ENCODE results near the gene SLC13A3. TPM values are rescaled to one million over a fixed set of nuclear protein-coding genes. Genes with fewer than 3 reads are reported as not detected.

The SLC13A3 gene
- total RNA-seq, 1 donor from 2014 or later, result 18.8 TPM

- DNase-seq (ENCODE audit: low spot score in 2 of 2, unreplicated experiment in 2 of 2), result no peak
- no peaks in the 10 kb centered on the region for H3K4me1 Mint-ChIP-seq
Observed at GRCh38 chr20:46610145-46610544, 41.1 kb downstream of the SLC13A3 start.

GRCh38 chr20:46609043-46609442 is 42.2 kb downstream of the SLC13A3 start:
- Mint-ChIP-seq H3K27me3 (ENCODE audit: low read depth) (no peaks in the 10 kb centered on the region), H3K27ac (no peak overlapping the region), H3K36me3 (peaks cover 14% of the 10 kb centered on the region), H3K4me1 (no peaks in the 10 kb centered on the region), H3K4me3 (no peak overlapping the region), H3K9me3 (peaks cover 11% of the 10 kb centered on the region)
- no peak for DNase-seq (ENCODE audit: low spot score in 2 of 2, unreplicated experiment in 2 of 2)
- TF ChIP-seq CTCF (IDR thresholded peaks at IDR 0.05; ENCODE audit: unreplicated experiment), result no peak

More at GRCh38 chr20:46610145-46610544, 41.1 kb downstream of the SLC13A3 start:
- TF ChIP-seq CTCF (IDR thresholded peaks at IDR 0.05; ENCODE audit: unreplicated experiment), result no peak
- Mint-ChIP-seq H3K36me3 (peaks cover 14% of the 10 kb centered on the region), H3K27ac (no peak overlapping the region), H3K27me3 (ENCODE audit: low read depth) (no peaks in the 10 kb centered on the region), H3K4me3 (no peak overlapping the region), H3K9me3 (peaks cover 11% of the 10 kb centered on the region)

GRCh38 chr20:46607849-46608497 is 43.3 kb downstream of the SLC13A3 start:
- no peaks in the 10 kb centered on the region for H3K27me3 Mint-ChIP-seq (ENCODE audit: low read depth)
- peaks cover 11% of the 10 kb centered on the region for H3K9me3 Mint-ChIP-seq
- H3K36me3 Mint-ChIP-seq, result peaks cover 14% of the 10 kb centered on the region
- TF ChIP-seq CTCF (IDR thresholded peaks at IDR 0.05; ENCODE audit: unreplicated experiment), result no peak
- no peak overlapping the region for H3K27ac Mint-ChIP-seq
- H3K4me3 Mint-ChIP-seq, result no peak overlapping the region
- DNase-seq (ENCODE audit: low spot score in 2 of 2, unreplicated experiment in 2 of 2), result no peak
- H3K4me1 Mint-ChIP-seq, result no peaks in the 10 kb centered on the region

- Mint-ChIP-seq H3K4me3 (no peak overlapping the region), H3K27me3 (ENCODE audit: low read depth) (no peaks in the 10 kb centered on the region), H3K27ac (no peak overlapping the region), H3K4me1 (no peaks in the 10 kb centered on the region), H3K9me3 (peaks cover 11% of the 10 kb centered on the region), H3K36me3 (peaks cover 14% of the 10 kb centered on the region)
- no peak for DNase-seq (ENCODE audit: low spot score in 2 of 2, unreplicated experiment in 2 of 2)
- no peak for TF ChIP-seq CTCF (IDR thresholded peaks at IDR 0.05; ENCODE audit: unreplicated experiment)
Observed at GRCh38 chr20:46607191-46607848, 43.9 kb downstream of the SLC13A3 start.

GRCh38 chr20:46606817-46607190 is 44.5 kb downstream of the SLC13A3 start:
- H3K36me3 Mint-ChIP-seq, result peaks cover 14% of the 10 kb centered on the region
- H3K4me3 Mint-ChIP-seq, result no peak overlapping the region
- H3K4me1 Mint-ChIP-seq, result no peaks in the 10 kb centered on the region
- H3K9me3 Mint-ChIP-seq, result peaks cover 11% of the 10 kb centered on the region
- no peak for TF ChIP-seq CTCF (IDR thresholded peaks at IDR 0.05; ENCODE audit: unreplicated experiment)
- no peak for DNase-seq (ENCODE audit: low spot score in 2 of 2, unreplicated experiment in 2 of 2)
- no peaks in the 10 kb centered on the region for H3K27me3 Mint-ChIP-seq (ENCODE audit: low read depth)
- no peak overlapping the region for H3K27ac Mint-ChIP-seq
